CD4-positive, alpha-beta T cell (primary cell): ENCODE data around the gene SLC25A13. TPM values are rescaled to one million over a fixed set of nuclear protein-coding genes. Genes with fewer than 3 reads are reported as not detected.

ENCODE experiments used
- ATAC-seq: fragments of 200-7000 bp; cut with Tn5 transposase; one replicate; pipeline ENCODE4 v1.10.0; 2022; ENCODE audit warnings: mild to moderate bottlenecking; ENCODE audit not compliant: poor library complexity
- CTCF ChIA-PET: fragments of 350-600 bp; sonication (Branson Sonifier 250); formaldehyde crosslinking; loops from one replicate; lab custom pipeline; 2021; ENCODE audit warnings: antibody characterized with exemption, inconsistent platforms; lab: Charles Lee
- POLR2A ChIA-PET: fragments of 350-600 bp; sonication (Branson Sonifier 250); formaldehyde crosslinking; loops from one replicate; lab custom pipeline; 2021; ENCODE audit warnings: antibody characterized with exemption, inconsistent platforms; lab: Charles Lee
- DNase-seq, 14 experiments: peaks; one replicate each; pipeline ENCODE4 v3.0.0-alpha.2; 2013 to 2020; ENCODE audit warnings: mixed read lengths in 2 of 14
- H3K27ac ChIP-seq, 2 donors: one replicate each; pipeline versions ENCODE4 v1.5.1 to v1.7.0; 2013; ENCODE audit warnings: low read length in 2 of 2, low read depth in 1 of 2, mild to moderate bottlenecking in 1 of 2
- H3K27me3 ChIP-seq, 2 experiments: 1 replicate in 1 of 2; 2 replicates in 1 of 2; pipeline versions ENCODE4 v1.6.1 to v1.7.0; 2013; ENCODE audit warnings: low read length in 2 of 2, control low read depth in 1 of 2, mild to moderate bottlenecking in 1 of 2, moderate library complexity in 1 of 2; ENCODE audit not compliant: insufficient read depth in 2 of 2, control insufficient read depth in 1 of 2
- H3K36me3 ChIP-seq: one replicate; pipeline ENCODE4 v1.6.1; 2013; ENCODE audit warnings: low read length, control low read depth; ENCODE audit not compliant: insufficient read depth
- H3K4me1 ChIP-seq: one replicate; pipeline ENCODE4 v1.6.1; 2013; ENCODE audit warnings: low read length, control low read depth; ENCODE audit not compliant: insufficient read depth
- H3K4me3 ChIP-seq: one replicate; pipeline ENCODE4 v1.5.1; 2013; ENCODE audit warnings: mild to moderate bottlenecking, low read length, moderate library complexity
- H3K9me3 ChIP-seq, 2 experiments: 1 replicate in 1 of 2; 2 replicates in 1 of 2; pipeline versions ENCODE4 v1.6.1 to v1.7.0; 2013; ENCODE audit warnings: low read length in 2 of 2, mild to moderate bottlenecking in 2 of 2, control low read depth in 1 of 2, moderate library complexity in 1 of 2; ENCODE audit not compliant: control insufficient read depth in 1 of 2, insufficient read depth in 1 of 2
- H3K27ac Mint-ChIP-seq: one replicate; pipeline ENCODE4 v1.8.0; 2020; ENCODE audit warnings: mixed read lengths
- H3K27me3 Mint-ChIP-seq: one replicate; pipeline ENCODE4 v1.8.0; 2021; ENCODE audit warnings: mixed read lengths
- H3K36me3 Mint-ChIP-seq: one replicate; pipeline ENCODE4 v1.8.0; 2021; ENCODE audit warnings: low read depth, mixed read lengths
- H3K4me1 Mint-ChIP-seq: one replicate; pipeline ENCODE4 v1.8.0; 2021; ENCODE audit warnings: low read depth, mixed read lengths
- H3K4me3 Mint-ChIP-seq: one replicate; pipeline ENCODE4 v1.8.0; 2020; ENCODE audit warnings: mild to moderate bottlenecking, mixed read lengths
- H3K9me3 Mint-ChIP-seq: one replicate; pipeline ENCODE4 v1.8.0; 2020; ENCODE audit warnings: mixed read lengths
- CTCF ChIP-seq: fragments of 200-600 bp; IDR thresholded peaks from one replicate; pipeline ENCODE4 v1.8.0; 2022; ENCODE audit warnings: antibody characterized with exemption, mild to moderate bottlenecking
- intact Hi-C, 2 experiments: fragments of 100-400 bp; cut with DNase I in 1 of 2; cut with micrococcal nuclease in 1 of 2; formaldehyde crosslinking; loops; one replicate each; pipeline versions ENCODE4 v1.15.1 to v1.9.0; 2023 to 2025; cut with DNase I, micrococcal nuclease
- total RNA-seq, 174 experiments: library from RNA in 2 of 174; stranded (reverse) in 2 of 174; gene quantifications; one replicate each; pipeline ENCODE4 v1.2.3 and lab custom pipeline; 2021 to 2026

Gene SLC25A13
- total RNA-seq, 2 experiments from 2014 or later = 12.7 to 13.5 TPM

DNA sequence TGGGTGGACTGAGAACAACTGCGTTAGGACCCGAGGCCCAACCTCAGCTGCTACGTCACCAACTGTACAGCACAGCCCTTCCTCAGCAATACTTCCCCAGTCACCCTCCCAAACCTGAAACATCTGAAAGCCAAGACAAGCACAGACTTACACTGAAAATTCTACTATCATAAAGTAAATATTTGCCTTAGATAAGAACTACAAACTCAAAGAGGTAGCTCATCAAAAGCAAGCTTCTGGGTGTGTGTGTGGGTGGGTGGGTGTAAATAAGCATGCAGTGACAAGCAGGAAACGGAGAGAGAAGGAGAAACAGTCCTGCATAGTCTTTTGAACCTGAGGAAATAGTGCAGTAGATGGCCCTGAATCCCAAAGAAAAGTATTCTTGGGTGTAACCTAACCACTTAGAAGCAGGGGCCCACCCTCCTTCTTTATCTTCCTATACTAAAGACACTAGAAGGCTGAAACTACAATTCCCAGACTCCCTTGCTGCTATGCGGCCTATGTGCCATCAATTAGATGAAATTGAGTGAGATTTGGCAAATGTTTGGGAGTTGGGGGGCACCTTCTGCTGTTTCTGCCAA, 18.7 kb downstream of the SLC25A13 start:
- Mint-ChIP-seq H3K27me3 (no peaks in the 10 kb centered on the region), H3K36me3 (no peaks in the 10 kb centered on the region), H3K4me1 (peaks cover 47% of the 10 kb centered on the region), H3K9me3 (no peaks in the 10 kb centered on the region), H3K4me3 (no peak overlapping the region), H3K27ac (peak overlapping the region; percentile 79)
- CTCF ChIA-PET = no interaction called here
- POLR2A ChIA-PET = no interaction called here
- H3K27me3 ChIP-seq = no peaks in the 10 kb centered on the region
- intact Hi-C loops = no loop called here
- peaks cover 12% of the 10 kb centered on the region for H3K4me1 ChIP-seq
- no peaks in the 10 kb centered on the region for H3K36me3 ChIP-seq
- no peaks in the 10 kb centered on the region for H3K9me3 ChIP-seq
- H3K27ac ChIP-seq = no peak overlapping the region
- no peak for TF ChIP-seq CTCF
- DNase-seq (no peak), ATAC-seq (peak; percentile 51)
- no peak overlapping the region for H3K4me3 ChIP-seq

DNA sequence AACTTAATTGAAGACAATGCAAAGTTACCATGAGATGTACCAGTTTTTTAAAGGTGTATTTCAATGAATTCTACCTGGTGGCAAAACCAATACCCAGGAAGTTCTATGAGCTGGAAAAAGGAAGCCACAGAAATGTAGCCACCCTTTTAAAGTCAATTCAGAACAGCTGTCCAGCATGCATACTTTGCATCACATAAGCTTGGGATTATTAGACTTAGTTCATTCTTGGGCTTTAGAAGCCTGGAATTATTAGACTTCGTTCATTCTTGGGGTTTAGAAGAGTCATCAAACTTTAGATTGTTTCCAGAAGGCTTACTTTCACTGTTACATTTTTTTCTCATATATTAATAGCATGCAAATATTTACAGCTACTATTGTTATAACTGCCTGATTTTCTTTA, 20.9 kb downstream of the SLC25A13 start:
- intact Hi-C loops = no loop called here
- POLR2A ChIA-PET = no interaction called here
- Histone ChIP-seq H3K9me3 (no peaks in the 10 kb centered on the region), H3K36me3 (no peaks in the 10 kb centered on the region), H3K4me3 (no peak overlapping the region), H3K27me3 (no peaks in the 10 kb centered on the region), H3K4me1 (peaks cover 12% of the 10 kb centered on the region), H3K27ac (no peak overlapping the region)
- no peak for TF ChIP-seq CTCF
- no peaks in the 10 kb centered on the region for H3K9me3 Mint-ChIP-seq
- no peaks in the 10 kb centered on the region for H3K27me3 Mint-ChIP-seq
- CTCF ChIA-PET = no interaction called here
- H3K4me1 Mint-ChIP-seq = peaks cover 44% of the 10 kb centered on the region
- H3K27ac Mint-ChIP-seq = no peak overlapping the region
- H3K36me3 Mint-ChIP-seq = no peaks in the 10 kb centered on the region
- DNase-seq (no peak), ATAC-seq (no peak)
- no peak overlapping the region for H3K4me3 Mint-ChIP-seq

DNA sequence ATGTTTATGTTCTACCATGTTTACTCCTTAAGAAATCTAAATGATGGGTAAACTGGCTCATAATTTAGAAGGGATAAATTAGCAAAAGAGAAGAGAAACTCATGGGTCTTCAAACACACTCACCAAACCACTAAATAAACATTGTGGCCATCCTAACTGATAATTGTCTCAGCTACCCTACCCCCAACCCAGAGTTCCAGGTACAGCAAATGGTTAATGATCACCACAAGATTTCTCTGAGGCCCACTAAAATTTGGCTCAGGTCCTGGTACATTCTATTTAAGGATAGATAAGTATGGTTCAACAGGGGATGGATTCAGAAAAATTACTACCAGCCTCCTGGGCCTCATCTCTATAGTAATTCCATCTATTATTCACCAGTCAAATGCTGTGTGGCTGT, 21.4 kb downstream of the SLC25A13 start:
- POLR2A ChIA-PET = no interaction called here
- H3K9me3 ChIP-seq = no peaks in the 10 kb centered on the region
- H3K27me3 ChIP-seq = no peaks in the 10 kb centered on the region
- peaks cover 39% of the 10 kb centered on the region for H3K4me1 Mint-ChIP-seq
- DNase-seq (no peak), ATAC-seq (no peak)
- no peak overlapping the region for H3K4me3 Mint-ChIP-seq
- peaks cover 1% of the 10 kb centered on the region for H3K36me3 Mint-ChIP-seq
- intact Hi-C loops = no loop called here
- no peaks in the 10 kb centered on the region for H3K9me3 Mint-ChIP-seq
- no peaks in the 10 kb centered on the region for H3K27me3 Mint-ChIP-seq
- no peak overlapping the region for H3K27ac Mint-ChIP-seq
- CTCF ChIA-PET = no interaction called here
- TF ChIP-seq CTCF = no peak
- H3K27ac ChIP-seq = no peak overlapping the region
- peaks cover 12% of the 10 kb centered on the region for H3K4me1 ChIP-seq
- no peaks in the 10 kb centered on the region for H3K36me3 ChIP-seq
- H3K4me3 ChIP-seq = no peak overlapping the region
